Brain pericyte (primary cell): ENCODE data around the gene SLC7A4.

Source experiments
- DNase-seq: peaks from one replicate; pipeline ENCODE4 v3.0.0-alpha.2; 2012; ENCODE audit warnings: low read depth, low spot score

SLC7A4 gene

DNA sequence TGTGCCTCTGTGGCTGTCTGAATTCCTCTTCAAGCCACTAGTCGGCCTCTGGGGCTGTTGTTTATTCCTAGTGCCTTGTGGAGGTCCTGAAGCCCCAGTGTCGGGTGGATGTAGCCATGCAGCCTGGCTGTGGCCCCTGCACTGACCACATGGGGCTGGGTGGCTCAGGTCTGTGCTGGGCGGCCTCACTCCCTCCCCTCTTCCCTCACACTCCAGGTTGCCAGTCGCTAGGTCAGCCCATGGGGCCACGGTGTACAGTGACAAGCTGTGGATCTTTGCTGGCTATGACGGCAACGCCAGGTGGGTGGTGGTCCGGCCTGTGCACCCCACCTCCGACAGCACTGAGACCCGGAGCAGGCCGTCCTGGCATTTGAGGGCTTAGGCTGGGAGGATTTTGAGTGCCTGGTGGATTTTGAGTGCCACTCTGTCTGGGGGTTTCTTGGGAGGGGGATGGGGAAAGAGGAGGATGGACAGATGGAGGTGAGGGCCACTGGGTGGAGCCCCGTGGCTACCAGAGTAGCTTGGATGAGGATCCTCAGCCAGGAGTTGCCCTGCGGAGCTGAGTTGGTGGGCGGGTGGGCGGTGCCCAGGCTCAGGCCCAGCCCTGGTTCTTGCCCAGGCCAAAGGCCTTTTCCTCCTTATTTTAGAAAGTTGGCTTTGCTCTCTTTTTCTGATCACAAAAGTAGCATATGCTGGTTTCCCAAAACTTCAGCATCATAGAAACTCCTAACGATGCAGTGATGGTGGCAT, 43.6 kb downstream of the SLC7A4 start:
- no peak for DNase-seq

DNA sequence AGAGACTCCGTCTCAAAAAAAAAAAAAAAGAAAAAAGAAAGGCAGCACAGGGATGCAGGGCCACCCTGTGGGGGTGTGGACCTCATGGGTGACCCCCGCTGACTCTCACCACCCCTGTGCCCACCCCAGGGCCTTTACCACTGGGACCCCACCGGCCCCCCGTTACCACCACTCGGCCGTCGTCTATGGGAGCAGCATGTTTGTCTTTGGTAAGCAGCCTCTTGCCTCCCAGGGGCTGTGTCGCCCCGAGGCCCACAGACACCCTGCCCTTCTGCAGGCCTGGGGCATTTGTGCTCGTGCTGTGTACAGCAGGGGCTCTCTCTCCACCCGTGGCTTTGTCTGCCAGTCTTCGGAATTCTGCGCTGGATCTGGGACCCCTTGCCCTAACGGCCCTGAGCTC, 45.0 kb downstream of the SLC7A4 start:
- no peak for DNase-seq

- DNase-seq, result no peak
Observed at GRCh38 chr22:20986365-20986764, 46.0 kb downstream of the SLC7A4 start.

- no peak for DNase-seq
Observed at GRCh38 chr22:20985720-20986119, 46.6 kb downstream of the SLC7A4 start.

DNA sequence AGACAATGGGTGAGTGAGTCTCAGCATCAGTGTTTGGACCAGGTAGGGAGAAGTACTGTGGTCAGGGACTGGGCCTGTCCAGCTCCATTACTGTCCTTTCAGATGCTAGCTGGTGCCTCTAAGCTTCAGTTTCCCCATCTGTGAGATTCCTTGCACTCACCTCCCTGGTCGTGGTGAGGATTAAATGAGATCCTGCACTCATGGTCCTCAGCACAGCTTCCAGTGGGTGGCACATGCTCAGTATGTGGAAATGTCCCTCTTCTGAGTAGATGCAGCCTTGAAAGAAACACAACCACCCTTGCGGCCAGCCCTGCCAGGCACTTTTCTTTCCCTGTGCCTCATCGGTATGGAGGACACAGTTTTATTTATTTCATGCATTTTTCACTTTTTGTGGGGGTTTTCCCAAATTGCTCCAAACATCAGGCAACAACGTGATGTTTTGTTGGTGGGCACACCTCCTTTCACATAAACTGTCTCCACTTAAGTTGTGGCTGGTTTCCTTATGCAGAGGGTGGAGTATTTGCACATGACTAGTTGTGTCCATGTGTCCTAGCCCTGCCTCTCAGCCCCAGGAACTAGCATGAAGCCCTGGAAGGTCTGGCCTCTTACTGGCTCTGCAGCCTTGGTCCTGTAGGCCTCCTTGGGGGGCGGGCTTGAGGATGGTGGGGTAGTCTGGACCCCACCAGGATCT, 49.1 kb downstream of the SLC7A4 start:
- DNase-seq, result no peak

GRCh38 chr22:20982563-20982882, 49.8 kb downstream of the SLC7A4 start:
- DNase-seq, result no peak

DNA sequence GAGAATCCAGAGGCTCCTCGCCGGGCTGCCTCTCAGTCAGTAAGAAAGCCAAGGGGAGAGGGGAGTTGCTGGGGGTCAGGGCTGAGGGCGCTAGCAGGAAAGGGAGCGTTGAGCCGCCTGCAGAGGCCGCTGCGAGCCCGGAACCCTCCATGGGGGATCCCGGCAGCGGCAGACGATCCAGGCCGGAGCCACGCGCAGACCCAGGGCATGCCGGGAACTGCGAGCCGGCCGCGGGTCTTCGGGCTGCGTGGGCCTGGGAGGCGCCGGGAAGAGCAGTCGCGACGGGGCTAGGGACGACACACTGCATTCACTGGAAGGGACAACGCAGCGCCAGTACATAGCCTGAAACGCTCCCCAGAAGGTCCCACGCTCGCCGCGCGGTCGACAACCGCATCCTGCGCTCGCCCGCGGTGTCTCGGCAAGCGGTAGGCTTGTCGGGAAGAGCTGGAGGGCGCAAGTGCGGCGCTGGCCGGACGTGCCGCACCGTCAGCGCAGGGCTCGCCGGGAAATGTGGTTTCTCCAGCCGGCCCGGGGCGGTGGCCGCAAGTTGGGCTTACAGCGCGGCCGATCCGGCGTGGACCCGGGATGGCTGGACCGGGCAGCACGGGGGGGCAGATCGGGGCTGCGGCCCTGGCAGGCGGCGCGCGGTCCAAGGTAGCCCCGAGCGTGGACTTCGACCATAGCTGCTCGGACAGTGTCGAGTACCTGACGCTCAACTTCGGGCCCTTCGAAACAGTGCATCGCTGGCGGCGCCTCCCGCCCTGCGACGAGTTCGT, 50.4 kb downstream of the SLC7A4 start, which contains the start of gene LZTR1:
TSS of gene LZTR1 (plus strand) at position 511 of the 776 bp plus-strand sequence. CDS start at position 586, 75 bp downstream.
- peak; percentile 50 for DNase-seq

DNA sequence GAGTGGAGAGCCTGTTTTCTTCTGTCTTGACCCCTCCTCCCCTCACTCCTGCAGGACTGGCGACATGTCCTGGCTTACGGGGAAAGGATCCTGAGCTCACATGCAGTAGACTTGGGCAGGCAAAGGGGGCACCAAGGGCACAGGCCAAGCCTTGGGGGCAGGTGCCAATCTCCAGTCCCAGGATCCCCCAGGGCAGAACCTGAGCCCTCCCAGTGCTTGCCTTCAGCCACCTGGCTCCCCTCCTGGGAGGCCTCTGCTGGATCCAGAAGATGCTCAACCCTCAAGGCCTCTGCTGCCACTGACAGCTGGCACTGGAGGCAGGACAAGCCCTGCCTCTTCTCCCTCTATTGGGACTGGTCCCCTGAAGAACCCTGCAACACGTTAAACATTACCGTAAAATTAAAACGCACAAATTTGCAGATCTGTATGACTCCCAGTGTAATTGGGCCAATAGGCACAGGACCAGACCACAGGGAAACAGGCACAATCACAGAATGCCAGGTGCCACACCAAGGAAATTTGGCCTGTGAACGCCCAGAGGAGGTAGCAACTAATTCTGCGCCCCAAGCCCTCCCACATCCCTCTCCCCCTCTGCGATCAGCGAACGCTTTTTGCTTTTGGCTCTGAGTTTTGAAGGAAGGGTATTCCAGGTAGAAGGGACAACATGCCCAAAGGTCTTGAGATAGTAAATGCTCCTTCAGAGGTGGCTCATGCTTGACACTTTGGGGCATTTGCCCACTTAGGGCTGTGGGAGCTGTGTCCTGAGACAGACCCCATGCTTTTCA, 51.2 kb downstream of the SLC7A4 start:
- no peak for DNase-seq

DNA sequence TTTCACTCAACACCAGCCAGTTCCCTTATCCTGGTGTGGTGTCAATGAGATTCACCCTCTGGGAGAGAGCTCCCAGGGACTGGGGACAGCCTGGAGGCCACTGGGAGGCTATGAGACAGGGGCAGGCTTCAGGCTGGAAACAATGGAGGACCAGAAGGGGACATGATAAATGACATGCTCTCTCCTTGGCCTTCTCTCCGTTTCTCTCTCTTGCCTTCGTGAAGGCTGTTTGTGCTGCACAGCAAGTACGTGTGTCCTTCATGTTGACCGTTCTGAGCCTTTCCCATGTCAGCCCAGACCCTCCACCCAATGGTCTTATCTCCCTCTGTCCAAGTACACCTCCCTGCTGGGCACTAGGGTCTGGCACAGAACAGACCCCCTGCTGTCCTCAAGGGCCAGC, 51.8 kb downstream of the SLC7A4 start:
- DNase-seq, result no peak

DNA sequence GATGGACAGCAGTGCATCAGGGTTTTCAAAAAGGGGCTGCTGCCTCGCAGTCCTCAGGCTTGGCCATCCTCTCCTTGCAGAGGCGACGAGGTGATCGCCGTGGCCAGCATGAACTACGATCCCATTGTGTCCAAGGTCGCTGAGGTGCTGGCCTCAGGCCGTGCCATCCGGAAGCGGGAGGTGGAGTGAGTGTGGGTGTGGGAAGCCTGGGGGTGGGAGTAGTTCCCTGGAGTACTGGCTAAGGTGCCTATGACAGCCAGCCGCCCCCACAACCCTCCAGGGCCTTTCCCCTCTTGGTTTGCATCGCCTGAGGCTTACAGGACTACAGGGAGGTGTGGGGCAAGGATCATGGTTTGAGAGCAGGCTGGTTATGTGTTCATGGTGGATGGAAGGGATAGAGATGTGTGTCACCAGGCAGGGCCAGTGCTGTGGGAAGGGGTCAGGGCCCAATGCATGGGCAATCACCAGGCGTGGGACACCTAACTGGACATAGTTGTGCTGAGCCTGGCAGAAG, 52.4 kb downstream of the SLC7A4 start:
- no peak for DNase-seq

DNA sequence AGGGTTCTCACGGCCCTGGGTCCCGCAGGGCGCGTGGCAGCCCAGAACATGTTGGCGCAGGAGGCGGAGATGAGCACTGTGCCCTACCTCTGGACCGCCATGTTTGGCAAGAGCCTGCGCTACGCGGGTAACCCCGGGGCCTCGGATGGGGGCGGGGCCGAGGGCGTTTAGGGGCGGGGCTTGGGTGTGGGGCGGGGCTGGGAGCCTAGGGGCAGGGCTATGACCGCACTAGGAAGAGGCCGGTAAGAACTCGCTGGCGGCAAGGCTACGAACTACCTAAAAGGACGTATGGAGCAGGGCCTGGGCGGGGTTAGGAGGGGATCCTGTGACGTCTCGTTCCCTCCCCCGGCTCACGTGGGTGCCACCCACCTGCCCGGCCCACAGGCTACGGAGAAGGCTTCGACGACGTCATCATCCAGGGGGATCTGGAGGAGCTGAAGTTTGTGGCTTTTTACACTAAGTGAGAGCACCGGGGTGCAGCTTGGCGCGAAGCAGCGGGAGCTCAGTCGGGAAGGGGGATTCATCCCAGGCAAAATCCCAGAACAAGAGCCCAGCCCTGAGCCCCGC, 53.0 kb downstream of the SLC7A4 start:
- peak; percentile 38 for DNase-seq
